PC-3 (cell line): ENCODE results near the gene MVK.

Experiments
- CTCF ChIP-seq: fragments of 300-600 bp; sonication (generic); conservative IDR thresholded peaks from 2 replicates; pipeline ENCODE4 v1.5.1; 2017; ENCODE audit warnings: antibody characterized with exemption, low read depth, mild to moderate bottlenecking, low read length
- EZH2 ChIP-seq: fragments of 300-600 bp; sonication (generic); IDR thresholded peaks from one replicate; pipeline ENCODE4 v1.6.1; 2017; ENCODE audit warnings: antibody characterized with exemption, mild to moderate bottlenecking, low read length; ENCODE audit not compliant: unreplicated experiment
- EZH2phosphoT487 ChIP-seq: fragments of 300-600 bp; sonication (generic); IDR thresholded peaks from 2 replicates; pipeline ENCODE4 v1.6.1; 2018; ENCODE audit warnings: mild to moderate bottlenecking, antibody characterized with exemption, low read length, borderline replicate concordance

GRCh38 chr12:109624467-109624866 lies 50.9 kb downstream of the MVK start:
- TF ChIP-seq CTCF (no peak), EZH2 (no peak), EZH2phosphoT487 (no peak)
